GOT3 (cell line): Measurements from ENCODE around the gene CLMN.

Experiments
- DNase-seq: peaks from one replicate; lab custom pipeline; 2025; ENCODE audit warnings: mixed read lengths; lab: John Stamatoyannopoulos, UW

CLMN gene, protein sequence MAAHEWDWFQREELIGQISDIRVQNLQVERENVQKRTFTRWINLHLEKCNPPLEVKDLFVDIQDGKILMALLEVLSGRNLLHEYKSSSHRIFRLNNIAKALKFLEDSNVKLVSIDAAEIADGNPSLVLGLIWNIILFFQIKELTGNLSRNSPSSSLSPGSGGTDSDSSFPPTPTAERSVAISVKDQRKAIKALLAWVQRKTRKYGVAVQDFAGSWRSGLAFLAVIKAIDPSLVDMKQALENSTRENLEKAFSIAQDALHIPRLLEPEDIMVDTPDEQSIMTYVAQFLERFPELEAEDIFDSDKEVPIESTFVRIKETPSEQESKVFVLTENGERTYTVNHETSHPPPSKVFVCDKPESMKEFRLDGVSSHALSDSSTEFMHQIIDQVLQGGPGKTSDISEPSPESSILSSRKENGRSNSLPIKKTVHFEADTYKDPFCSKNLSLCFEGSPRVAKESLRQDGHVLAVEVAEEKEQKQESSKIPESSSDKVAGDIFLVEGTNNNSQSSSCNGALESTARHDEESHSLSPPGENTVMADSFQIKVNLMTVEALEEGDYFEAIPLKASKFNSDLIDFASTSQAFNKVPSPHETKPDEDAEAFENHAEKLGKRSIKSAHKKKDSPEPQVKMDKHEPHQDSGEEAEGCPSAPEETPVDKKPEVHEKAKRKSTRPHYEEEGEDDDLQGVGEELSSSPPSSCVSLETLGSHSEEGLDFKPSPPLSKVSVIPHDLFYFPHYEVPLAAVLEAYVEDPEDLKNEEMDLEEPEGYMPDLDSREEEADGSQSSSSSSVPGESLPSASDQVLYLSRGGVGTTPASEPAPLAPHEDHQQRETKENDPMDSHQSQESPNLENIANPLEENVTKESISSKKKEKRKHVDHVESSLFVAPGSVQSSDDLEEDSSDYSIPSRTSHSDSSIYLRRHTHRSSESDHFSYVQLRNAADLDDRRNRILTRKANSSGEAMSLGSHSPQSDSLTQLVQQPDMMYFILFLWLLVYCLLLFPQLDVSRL

DNA sequence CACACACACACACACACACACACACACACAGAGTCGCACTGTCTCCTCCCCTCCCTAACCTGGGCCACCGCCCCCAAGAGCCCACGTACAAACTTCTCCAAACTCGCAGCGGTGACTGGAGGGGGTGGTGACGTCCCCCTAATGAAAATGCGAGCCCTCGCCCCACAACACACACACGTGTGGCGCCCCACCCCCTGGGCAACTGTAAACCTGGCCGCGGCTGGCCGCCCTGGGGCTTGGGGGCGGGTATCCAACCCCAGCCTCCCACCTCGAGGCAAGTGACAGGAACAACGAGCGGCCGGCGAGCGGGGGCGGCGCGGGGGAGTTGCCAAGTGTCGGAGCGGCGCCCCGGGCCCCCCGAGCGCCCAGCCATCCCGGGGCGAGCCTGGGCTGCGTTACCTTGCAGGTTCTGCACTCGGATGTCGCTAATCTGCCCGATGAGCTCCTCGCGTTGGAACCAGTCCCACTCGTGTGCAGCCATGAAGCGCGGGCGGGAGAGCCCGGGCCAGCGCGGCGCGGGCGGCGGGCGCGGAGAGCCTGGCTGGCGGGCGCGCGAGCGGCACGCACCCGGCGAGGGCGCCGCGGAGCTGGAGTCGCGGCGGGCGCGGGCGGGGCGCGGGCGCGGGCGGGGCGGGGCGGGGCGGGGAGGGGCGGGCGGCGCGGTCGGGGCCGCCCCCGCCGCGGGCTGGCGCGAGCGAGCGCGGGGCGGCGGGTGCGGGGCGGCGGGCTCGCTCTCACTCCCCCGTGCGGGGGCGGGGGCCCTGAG is at the start of gene CLMN:
TSS of gene CLMN (minus strand) at position 597 of the 766 bp plus-strand sequence. CDS start at position 481, 116 bp downstream.
- no peak for DNase-seq

DNA sequence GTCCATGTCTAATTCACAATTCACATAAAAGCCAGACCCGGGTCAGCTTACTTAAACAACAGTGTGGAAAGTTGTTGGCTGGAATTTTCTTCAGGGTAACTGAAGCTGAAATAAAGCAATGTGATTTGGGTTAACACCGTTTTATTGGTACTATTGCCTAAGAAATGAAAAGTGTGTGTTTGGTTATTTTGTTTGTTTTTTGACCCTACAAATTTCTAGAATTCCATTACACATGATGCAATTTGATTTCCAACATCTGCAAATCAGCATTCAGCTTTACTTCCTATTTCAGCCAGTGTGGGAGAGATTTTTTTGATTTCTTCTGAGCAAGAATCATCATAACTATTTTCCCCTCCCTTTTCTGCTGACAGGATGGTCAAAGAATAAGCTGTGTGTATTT is 45.7 kb upstream of the CLMN start:
- DNase-seq = no peak

DNA sequence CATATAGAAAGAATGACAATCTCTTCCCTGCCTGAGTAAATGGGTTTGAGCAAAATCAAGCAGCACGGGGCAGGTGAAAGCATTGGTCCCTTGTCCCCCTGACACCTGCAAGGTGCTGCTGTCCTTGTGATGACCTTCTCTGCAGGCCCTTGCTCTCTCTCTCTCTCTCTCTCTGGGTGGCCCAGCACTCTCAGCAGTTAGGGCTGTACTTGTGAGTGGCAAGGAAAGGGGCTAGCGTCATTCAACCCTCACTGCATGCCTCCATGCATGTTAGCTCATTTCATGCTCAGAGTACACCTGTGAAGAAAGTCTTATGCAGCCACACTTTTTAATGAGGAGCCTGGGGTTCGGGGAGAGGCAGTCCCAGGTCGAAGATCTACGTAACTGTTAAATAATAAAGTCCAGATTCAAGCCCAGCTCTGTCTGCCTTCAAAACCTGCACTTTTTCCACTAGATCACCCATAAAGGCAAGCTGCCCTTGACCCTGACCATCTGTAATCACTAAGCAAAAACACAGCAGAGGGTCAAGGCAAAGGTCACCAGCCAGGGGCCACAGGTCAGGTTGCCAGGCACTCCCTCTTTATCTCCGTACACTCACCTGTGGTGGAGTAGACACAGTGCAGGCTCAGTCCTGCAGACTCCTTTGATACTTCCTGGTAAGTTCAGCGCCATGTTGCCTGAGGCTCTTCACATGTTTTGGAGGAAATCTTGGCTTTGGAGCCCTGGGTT is 44.9 kb upstream of the CLMN start:
- no peak for DNase-seq

DNA sequence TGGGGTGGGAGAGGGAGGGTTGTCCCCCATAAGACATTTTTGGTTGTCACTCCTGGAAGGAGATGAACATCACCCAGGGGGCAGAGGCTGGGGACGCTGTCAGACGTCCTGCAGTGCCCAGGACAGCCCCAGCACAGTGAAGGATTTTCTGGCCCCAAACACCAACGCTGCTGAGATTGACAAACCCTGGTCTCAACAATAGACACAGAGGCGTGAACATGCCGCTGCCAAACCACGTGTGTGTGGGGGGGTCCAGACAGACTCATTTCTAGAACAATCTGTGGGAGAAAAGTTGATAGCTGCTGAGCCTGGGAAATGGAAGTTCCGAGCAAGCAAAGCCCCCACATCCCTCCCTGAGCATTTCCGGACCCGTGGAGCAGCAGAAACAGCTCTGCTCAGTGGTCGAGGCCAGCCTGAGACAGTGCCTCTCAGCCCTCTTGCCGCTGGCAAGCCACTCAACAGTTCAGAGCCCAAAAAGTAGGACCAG is 43.8 kb upstream of the CLMN start:
- no peak for DNase-seq

DNA sequence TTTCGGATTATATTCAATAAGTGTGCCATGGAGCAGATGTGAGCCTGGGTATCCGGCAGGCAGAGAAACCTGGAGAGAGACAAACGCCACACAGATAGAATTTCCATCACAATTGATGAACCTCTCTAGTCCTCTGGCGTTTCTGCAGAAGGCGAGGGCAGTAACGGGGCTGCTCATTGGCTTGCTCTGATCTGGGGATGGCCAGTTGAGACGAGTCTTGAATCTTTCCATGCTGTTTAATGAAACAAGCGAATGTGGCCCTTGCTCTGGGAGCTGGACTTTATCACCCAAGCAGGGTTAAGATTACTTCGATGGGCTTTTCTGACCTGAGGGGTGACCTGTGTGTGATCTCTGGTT is 42.4 kb upstream of the CLMN start:
- no peak for DNase-seq

DNA sequence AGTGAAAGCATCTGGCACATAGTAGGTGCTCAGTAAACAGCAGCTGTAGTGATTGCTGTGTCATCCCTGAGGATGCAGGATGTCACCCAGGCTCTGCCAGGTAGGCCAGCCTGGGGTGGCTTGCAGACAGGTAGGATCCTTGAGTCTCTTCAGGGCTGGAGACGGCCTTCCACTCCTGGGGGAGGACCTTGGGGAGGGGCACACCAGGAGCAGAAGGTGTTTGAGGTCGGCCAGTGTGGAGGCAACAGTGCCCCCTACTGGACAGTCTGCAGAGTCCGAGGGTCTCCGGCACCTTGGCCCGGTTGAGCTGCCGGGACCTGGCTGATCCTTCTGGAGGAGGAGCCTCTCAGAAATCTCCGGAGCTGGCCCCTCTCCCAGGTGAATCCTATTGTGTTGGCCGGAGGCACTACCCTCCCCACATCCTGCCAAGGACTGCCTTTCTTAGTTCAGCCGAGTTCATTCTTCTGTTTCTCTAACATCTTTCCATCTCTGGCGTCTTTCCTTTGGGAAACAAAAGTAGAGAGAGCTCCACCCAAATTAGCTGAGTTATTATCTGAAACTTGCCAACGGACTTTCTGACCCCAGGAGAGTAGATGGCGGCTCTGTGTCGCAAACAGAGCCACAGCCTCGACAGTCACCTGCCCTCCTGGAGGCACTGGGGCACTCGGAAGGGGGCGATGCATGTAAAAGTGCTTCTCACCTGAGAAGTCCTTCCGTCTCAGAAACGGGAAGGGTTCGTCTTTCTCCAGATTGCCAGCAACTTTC is 41.8 kb upstream of the CLMN start:
- DNase-seq = no peak

DNA sequence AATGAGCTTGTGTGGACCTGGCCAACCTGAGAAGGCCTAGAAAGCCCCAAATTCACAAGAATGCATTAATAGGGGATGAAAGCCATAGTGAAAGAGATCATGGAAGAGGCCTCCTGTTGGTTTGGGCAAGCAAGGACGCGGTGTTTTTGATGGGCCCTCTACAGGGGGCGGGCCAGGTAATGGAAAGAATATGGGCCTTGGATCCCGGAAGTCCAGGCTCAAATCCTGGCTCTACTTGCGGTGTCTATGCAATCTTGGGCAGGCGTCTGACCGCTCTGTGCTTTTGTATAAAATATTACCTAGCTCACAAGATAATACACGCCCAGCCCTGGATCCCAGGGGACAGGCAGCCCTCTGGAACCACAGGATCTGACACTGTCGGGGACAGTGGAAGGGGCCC is 41.1 kb upstream of the CLMN start:
- DNase-seq = no peak

DNA sequence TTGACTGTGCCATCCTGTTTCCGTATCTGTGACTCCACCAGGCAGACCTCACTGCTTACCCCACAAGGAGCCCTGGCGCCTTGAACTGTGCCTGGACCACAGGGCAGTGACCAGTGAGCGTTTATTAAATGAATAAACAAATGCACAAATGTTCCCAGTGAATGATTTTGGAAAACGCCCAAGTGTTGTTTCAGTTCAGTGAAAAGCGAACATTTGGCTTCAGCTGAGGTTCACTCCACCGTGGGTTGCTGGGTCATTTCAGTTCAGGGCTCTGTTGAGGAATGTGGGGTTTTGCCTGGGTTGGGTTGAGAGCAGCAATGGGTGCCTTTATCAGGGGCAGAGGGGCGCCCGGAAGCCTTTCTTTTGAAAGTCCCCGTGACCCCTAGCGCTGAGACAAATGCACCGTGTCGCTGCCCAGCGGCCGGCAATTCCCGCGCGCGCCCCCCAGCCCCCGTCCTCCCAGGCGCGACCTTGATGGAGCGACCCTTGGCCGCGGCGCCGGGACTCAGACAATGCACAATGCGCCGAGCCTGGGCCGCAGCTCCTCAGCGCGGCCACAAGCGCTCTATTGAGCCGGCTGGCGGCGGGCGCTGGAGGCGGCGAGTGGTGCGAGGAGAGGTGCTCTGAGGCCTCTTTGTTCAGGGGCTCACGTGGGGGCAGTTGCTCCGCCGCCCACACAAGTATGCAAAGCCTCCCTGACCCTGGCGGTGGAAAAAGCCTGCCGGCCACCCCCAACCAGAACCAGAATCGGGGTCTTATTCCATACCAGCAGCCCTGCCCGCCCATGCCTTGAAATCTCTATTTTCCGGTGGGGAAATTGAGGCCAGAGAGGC is 40.5 kb upstream of the CLMN start:
- DNase-seq = no peak

DNA sequence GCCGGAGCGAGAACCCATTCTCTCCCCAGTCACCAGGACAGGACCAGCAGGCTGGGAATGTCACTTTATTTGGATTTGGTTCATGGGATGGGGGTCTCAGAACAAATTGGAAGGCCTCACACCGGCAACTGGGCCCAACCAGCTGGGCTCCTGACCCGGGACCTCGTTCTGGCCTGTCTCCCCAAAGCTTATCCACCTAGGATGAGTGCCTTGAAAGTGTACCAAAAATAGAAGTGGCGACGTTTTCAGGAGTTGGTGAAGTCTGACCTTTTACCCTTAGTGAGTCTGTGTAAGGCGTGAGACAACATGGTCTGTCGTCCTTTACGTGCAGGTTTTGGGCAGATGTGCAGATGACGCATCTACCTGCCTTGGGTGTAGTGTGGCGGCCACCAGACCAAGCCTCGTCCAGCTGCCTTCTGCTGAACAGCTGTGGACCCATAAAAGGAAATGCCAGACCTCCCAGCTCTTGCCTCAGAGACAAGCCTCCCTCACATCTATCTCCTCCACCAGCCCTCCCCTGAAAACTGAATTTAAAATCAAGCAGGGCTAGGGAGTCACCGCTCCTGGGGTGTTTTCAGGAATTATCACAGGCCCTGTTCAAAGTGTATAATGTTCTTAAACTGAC is 36.6 kb upstream of the CLMN start:
- no peak for DNase-seq

DNA sequence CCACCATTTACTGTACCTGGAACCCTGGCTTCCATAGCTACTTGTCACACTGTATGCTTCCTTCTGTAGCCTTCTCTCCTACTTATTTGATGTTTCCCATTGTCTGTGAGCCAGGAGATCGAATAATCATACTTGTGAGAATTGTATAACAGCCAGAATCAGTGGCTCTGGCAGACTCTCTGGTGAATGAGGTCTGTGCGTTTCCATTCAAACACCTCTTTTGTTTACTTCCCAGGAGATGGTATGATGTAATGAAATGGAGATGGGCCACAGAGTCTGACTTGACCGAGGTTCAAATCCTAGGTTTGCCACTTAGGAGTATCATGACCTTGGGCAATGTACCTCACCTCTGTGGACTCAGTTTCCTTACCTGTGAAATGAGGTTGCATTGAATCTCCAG is 35.7 kb upstream of the CLMN start:
- no peak for DNase-seq

DNA sequence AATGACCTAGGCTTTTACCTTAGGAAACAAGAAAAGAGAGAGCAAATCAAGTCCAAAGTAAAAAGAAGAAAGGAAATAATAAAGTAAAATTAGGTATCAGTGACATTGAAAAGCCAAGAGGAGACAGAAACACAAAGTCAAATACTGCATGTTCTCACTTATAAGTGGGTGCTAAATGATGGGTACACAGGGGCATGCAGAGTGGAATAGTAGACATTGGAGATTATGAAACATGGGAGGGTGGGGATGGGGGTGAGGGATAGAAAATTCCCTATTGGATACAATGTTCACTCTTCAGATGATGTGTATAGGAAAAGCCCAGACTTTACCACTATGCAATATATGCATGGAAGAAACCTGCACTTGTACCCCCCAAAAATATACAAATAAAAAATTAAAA is 35.1 kb upstream of the CLMN start:
- no peak for DNase-seq

DNA sequence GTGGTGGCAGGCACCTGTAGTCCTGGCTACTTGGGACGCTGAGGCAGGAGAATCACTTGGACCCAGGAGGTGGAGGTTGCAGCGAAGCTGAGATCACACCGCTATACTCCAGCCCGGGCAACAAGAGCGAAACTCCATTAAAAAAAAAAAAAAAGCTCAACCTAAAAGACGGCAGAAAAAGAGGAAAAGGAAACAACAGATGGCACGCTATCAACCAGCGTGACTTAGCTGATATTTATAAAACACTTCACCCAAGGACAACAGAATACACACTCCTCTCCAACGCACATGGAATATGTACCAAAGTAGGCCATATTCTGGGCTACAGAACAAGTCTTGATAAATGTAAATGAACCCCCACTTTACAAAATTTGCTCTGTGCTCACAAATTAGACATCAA is 34.0 kb upstream of the CLMN start:
- DNase-seq = no peak

DNA sequence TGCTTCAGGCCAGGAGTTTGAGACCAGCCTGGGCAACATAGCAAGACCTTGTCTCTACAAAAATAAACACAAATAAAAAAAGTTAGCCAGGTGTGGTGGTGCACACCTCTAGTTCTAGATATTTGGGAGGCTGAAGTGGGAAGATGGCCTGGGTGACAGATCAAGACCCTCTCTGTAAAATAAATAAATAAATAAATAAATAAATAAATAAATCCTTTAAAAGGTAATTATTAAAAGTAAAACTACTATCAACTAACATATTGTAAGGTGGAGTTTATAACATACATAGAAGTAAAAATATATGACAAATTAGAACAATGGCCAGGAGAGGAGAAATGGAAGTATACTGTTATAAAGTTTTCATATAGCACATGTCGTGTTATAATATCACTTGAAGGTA is 33.3 kb upstream of the CLMN start:
- DNase-seq = no peak

DNA sequence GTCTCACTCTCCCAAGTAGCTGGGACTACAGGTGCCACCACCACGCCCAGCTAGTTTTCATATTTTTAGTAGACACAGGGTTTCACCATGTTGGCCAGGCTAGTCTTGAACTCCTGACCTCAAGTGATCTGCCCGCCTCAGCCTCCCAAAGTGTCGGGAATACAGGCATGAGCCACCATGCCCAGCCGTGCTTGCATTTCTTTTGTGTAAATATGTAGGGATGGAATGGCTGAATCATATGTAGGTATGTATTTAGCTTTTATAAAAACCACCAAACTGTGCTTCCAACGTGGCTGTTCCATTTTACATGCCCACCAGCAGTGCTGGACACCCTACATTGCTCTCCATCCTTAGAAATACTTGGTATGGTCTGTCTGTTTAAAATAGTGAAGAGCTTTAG is 32.8 kb upstream of the CLMN start:
- no peak for DNase-seq

DNA sequence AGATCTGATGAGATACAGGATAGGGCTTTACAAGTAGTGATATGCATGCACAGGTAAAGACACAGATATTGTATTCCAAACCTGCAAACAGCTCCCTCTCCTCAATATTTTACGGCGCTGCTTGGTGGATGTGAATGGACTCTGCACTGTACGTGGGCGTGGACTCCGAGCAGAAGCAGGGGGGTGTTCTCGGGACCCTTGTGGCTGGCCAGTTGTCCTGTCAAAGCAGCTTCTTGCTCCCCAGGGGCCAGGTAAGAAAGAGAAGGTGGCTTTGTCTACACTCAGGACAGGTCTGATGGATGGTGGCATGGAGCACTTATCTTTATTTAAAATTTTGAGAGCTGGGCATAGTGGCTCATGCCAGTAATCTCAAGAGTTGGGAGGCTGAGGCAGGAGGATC is 29.5 kb upstream of the CLMN start:
- DNase-seq = no peak

DNA sequence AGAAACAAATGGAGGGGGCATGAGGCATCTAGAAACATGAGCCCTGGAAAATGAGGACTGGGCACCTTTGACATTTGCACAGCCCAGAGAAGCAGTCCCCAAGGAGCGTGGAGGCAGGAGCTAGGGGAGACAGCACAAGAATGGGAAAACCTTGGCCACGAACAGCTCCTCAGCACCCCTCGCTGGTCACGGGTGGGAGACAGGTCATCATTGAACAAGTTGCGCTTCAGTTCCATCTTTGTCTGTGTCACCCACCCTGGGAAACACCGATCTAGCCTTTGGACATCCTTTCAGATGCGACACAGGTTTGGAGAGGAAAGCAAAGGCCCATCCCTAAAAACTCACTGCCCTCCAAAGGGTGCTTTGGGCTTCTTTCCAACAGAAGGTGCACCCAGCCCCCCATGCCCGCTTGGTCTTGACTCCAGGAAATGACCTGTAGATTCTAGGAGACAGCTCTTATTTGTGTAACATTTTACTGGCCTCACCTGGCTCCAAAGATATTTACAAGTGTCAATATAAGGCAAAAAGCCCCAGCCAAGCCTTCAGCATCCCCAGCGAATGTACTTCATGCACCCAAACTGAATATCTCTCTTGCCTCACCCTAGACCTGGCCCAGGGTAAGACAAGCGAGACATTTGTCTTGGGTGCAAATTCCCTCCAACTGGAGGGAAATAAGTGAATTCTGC is 28.8 kb upstream of the CLMN start:
- no peak for DNase-seq

DNA sequence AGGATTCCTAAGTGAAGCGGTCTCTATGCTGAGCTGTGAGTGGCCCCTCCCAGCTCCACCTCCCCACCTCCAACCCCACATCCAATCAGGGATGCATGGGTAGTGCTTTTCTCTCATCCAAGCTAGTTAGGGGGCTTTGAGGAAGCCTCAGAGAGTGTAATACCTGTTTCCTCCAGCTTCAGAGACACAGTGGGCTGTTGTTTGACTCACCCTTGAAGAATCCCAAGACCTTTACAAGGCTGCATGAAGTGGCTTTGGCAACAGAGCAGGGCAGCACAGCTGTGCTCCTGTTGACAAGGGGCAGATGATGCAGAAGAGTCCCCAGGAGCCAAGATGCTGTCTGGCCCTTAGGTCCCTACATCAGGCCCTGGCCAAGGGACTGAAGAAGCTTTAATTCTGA is 27.1 kb upstream of the CLMN start:
- no peak for DNase-seq

DNA sequence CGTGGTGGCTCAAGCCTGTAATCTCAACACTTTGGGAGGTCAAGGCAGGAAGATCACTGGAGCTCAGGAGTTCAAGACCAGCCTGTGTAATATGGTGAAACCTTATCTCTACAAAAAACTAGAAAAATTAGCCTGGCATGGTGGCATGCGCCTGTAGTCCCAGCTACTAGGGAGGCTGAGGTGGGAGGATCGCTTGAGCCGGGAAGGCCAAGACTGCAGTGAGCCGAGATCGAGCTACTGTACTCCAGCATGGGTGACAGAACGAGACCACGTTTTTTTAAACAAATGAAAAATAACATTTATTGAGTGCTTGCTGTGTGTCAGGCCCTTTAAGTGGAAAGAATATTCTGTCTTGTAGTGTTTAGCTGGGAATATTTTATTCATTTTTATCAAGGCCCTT is 26.6 kb upstream of the CLMN start:
- DNase-seq = no peak

DNA sequence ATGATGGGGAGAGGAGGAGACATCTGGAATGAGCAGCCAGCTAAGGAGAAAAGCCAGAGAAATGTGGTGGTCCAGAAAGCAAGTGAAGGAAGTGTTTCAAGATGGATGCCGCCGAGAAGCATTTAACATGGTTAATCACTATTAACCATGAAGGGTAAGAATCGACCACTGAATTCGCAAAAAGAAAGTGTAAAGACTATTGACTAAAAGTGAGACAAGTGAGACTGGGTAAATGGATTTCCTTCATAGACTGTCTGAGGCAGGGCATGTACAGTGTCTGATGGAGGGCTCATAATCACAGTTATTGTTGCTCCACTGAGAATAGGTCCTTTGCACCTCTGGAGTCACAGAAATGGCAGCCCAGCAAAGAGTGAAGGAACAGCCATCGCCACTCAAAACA is 25.3 kb upstream of the CLMN start:
- no peak for DNase-seq
